IPS DF 4.7 (cell line): Measurements from ENCODE around the gene CHID1.

Experiments
- DNase-seq: peaks from one replicate; pipeline ENCODE4 v3.0.0-alpha.2; 2013; ENCODE audit warnings: low spot score; ENCODE audit errors: extremely low read depth

CHID1 gene

DNA sequence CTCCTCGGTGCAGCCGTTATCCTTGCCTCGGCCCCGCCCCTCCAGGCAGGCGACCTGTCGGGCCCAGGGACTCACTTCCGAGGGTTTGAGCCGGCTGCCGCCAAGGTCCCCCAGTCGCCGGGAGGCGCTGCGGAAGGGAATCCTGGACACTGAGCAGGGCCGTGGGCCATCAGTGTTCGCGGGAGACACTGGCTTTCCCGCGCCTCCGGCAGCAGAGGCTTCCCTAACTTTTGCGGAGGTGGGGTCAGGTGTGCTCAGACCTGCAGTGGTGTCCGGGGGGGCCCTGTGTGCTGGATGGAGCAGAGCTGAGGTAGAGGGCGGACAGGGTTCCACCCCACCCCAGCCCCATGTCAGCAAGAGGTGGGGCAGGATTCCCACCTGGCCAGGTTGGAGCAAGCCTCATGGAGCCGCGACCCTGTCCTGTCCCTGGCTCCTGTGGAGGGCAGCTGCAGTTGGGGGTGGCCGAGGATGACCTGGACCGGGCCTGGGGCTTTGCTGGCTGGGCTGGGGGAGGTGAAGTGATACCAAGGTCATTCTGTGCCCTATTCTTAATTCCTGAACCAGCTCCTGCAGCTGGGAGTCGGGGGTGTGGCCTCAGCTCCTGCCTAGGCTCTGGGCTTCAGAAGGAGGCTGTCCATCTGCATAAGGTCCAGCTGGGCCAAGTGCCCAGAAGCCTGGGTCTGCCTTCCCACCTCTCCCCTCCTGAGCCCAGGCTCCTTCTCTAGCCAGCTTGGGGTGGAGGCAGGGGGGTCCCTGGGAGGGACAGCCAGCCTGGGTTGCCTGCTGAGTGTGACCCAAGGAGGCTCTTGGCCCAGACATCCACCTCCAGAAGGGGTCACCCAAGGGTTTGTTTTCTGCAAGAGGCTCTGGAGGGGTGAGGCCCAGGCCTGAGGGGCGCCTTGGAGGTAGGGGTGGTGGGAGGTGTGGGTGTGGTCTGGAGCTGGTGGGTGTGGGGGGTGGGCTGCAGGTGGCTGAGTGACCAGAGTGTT is 59.5 kb downstream of the CHID1 start:
- DNase-seq, result no peak

DNA sequence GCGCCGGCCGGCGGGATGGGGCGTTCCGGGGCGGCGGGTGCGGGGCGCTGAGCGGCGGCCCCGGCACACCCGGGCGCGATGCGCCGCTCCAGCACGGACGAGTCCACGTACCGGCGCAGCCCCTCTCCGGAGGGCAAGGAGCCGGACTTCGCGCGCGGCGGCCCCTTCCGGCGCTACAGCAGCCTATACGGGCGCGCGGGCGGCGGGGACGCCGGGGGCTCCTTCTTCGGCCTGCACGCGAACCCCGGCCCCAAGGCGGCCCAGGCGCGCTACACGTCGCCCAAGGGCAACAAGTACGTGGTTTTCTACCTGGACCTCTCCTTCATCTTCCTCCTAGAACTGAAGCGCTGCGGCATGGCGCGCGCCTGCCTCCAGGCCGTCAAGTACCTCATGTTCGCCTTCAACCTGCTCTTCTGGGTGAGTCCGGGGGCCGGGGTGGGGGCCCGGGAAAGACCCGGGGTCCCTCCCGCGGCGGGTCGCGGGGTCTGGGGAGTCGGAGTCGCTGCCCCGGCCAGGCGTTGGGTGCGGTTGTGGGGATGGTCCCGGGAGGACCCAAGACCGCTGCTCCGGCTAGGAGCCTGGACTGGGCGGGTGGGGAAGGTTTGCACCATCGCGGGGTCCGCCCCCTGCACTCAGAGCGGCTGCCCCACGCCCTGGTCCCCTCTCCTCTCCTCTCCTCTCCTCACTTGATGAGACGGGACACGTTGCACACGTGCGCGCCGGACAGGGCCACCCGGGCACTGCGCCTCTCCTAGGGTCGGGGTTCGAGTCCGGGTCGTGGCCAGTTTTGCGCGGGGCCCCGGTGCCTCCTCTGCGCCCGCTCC is 60.4 kb downstream of the CHID1 start:
- DNase-seq, result no peak

DNA sequence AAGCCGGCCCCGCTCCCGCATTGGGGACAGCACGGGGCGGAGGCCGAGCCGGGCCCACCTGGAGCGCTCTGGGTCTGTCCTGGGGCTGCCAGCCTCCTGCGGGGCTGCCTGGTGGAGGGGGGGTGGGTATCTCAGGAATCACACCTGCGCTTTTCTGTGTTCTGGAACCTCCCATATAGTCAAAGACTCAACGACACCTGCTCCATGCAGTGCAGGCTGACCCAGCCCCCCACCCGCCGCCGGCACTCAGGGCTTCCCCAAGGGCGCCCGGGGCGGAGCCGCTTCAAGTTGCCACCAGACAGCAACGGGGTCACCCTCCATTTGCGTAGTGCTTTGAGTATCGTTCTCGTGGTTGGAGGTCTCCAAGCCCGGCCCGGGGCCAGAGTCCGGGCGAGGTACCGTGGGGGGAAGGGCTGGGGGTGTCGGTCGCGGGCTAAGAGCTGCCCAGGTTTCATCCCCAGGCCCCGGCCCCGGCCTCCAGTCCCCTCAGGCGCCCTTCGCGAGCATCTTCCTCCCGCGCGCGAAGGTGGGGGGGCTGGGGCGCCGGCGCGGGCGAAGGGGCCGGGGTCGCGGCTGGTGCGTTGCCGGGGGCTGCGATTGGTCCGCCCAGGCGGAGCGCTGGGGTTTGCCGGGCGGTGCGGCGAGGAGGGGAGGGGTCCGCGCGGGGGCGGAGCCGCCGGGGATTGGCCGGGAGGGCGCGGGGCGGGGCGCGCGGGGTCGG is 61.3 kb downstream of the CHID1 start:
- no peak for DNase-seq

DNA sequence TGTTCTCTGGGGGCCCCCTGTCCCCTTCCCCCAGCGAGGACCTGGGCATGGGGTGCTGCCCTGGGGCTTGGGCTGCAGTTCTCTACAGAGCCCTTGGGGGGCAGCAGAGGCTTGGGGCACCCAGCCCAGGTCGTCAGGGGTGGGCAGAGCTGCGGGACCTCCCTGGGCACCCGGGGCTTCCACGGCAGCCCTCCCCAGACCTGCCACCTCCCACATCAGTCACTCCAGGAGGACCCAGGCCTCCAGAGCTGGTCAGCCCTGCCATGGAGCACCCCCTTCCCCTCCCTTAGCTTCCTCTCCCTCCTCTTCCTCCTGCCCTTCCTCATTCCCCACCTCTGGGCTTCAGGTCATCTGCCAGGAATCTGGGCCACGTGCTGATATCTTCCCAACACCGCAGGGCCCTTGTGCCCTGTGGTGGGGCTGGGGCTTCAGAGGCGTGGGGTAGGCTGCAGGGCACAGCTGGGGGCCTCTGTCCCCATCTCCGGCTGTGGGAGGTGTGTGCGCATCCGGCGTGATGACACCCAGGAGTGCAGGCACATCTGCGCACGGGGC is 62.2 kb downstream of the CHID1 start:
- no peak for DNase-seq

DNA sequence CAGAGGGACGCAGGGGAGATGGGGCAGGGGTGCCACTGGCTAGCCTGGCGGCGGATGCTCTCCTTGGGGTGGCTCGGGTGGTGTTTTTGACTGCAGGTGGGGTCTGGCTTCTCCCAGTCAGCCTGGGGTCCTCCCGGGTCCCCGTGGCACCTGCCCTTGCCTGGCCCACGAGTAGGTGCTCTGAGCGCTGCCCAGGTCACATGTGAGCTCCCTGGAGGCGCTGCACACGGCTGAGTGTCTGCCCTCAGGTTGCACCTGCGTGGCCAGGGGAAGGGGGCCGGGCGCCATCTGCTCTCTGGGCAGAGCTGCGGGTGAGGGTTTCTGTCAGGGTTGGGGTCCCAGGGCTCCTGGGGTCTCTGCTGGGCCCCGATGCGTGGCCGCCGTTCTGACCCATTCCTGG is 62.7 kb downstream of the CHID1 start:
- no peak for DNase-seq

GRCh38 chr11:846496-847098 is 64.0 kb downstream of the CHID1 start:
- DNase-seq, result no peak

- no peak for DNase-seq
These were observed 64.6 kb downstream of the CHID1 start for GRCh38 chr11:845872-846495.

- no peak for DNase-seq
These were observed 65.6 kb downstream of the CHID1 start for GRCh38 chr11:844693-845644.

DNA sequence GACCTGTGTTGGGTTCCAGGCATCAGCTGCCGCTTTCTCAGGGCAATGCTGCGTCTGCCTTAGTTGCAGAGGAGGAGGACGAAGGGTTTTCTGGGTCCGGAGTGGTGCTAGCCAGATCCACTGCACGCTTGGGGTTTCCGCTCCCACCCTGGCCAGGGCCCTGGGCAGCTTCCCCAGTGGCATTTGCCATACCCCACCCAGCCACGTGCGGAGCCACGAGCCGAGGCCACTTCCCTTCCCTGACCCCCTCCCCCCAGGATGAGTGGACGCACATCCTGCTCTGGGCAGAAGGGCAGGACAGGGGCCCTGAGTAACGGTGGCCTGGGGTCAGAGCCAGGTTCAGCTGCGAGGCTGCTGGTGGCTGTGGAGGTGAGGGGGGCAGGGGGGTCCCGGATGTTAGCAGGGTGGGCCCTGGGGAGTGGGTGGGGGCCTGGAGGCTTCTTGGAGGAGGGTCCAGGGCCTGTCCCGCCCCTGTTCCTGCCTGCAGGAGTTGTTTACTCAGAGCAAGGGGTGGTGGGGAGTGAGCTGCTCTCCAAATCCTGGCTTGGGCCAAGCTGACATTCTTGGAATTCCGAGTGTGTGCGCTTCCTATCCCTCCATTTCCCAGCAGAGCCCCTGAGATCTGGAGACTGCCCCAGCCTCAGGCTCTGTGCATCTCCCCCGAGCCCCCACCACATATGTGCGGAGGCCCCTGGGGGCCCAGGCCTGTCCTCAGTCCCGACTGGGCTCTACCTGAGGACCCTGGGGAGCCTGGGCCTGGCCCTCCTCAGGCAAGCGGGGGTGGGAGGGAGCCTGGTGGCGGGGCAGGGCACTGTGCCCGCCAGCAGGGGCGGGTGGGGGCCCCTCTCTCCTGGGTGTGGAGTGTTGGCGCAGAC is 66.6 kb downstream of the CHID1 start:
- DNase-seq, result no peak

DNA sequence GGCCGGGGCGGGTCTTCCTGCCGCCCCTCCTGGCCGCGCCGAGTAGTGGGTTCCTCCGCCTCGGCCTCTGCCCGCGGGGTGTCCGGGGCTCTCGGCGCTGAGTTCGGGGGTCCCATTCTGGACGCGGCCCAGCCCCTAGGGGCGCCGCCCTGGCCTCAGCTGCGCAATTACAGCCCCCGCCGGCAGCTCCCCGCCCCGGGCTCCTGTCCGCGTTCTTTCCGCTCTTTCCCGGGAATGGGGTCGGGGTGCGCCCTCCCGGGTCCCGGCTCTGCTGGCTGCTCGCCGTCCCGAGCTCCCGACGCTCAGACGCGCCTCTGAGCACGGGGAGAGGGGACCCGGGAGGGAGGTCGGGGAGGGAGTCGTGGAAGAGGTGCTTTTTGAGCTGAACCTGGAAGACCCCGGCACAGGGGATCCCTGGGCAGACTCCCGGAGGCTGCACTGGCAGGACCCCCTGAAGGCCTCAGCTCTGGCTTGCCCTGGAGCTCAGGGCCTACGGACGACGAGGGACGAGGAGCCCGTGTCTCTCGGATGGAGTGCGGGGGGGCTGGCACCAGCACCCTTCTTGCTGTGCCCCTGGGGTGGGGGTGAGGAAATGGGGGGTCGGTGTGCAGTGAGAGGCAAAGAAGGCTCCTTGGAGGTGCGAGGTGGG is 67.4 kb downstream of the CHID1 start:
- DNase-seq, result no peak

DNA sequence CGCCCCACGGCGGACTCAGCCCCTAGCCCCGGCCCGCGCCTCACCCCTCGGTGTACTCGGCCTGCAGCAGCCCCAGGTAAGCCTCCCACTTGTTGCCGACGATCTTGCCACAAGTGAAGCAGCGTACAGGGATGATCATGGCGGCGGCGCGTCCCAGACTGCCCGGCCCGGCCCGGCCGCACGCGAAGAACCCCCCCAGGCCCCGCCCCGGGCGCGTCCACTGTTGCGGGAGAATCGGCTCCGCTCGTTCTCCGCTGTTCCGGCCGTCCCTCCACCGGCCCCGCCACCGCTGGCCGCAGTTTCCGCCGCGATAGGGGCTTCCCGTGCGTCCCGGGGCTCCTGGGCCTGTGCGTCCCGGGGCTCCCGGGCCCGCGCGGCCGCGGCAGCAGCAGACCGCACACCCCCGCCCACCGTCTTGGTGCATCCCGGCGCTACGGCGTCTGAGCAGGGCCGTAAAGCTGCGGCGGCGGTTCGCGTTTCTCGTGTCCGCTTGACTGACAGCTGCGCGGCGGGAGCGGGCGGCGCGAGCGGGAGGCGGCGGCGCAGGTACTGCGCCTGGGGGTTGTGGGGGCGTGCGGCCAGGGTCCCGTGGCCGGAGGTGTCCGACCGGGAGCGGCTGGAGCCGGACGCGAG is 68.1 kb downstream of the CHID1 start, which contains the start of the genes POLR2L and TSPAN4:
POLR2L (minus strand) TSS at position 160 of the 633 bp plus-strand sequence; CDS start at position 139, 21 bp downstream.
TSPAN4 (plus strand) TSS at position 483 of the 633 bp plus-strand sequence. CDS start 7,453 bp downstream, outside the sequence.
- no peak for DNase-seq

DNA sequence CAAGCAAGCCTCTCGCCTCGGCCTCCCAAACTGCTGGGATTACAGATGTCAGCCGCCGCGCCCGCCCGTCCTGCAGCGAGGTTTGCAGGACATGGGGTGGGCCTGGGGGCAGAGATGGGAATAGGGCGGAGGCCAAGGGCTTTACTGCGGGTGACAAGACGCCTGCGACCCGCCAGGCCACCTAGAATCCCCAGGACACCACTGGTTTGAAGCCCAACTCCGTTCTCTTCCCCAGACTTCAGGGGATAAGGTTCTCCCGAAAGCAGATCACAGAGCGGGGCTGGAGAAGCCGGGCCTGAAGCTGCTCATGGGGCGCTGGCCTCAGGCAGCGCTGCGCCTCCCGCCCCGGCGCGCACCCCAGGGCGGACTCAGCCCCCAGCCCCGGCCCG is 68.6 kb downstream of the CHID1 start:
- DNase-seq, result no peak

- no peak for DNase-seq
These were observed 70.6 kb downstream of the CHID1 start for GRCh38 chr11:839875-840617.

- DNase-seq, result no peak
These were observed 71.4 kb downstream of the CHID1 start for GRCh38 chr11:839280-839623.

DNA sequence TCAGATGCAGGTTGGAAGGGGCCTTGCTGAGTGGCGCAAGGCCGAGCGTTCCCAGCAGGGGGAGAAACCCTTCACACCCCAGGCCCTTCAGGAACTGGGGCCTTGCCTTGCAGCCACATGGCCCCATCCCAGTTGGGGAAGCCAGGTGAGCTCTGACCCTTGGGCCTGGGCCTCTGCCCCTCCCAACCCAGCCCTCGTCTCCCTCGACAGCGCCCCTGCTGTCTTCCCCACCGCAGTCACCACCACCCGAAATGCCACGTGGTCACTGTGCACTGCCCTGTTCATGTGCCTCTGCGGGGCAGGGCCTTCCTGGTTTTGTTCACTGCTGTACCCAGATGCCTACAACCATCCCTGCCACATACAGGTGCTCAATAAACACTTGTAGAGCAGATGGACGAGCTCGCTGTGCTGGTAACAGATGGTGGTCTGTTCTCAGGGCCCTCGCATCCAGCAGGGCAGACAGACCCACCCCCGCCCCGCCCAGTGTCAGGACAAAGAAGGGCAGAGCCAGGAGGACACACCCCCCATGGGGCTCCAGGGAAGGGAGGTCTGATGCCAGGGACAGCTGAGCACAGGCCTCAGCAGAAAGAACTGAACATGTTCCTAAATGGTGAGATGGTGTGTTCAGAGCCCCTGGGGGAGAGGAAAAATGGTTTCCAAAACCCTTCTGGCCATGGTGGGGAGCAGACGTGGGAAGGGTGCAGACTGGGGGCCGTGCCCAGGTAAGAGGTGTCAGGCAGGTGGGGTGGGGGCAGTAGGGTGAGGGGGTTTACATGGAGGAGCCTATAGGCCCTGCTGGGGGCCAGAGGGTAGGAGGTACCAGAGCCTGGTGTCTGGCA is 72.0 kb downstream of the CHID1 start:
- DNase-seq, result no peak

DNA sequence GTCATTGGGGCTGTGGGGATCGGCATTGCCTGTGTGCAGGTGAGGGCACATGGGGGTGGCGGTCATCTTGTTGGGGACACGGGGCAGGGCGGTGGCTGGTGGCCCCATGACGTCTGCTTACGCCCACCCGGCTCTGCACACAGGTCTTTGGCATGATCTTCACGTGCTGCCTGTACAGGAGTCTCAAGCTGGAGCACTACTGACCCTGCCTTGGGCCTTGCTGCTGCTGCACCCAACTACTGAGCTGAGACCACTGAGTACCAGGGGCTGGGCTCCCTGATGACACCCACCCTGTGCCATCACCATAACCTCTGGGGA is 72.7 kb downstream of the CHID1 start:
- DNase-seq, result no peak
